GM19438 (cell line): ENCODE data around the gene TTLL11.

ENCODE experiments used
- ATAC-seq: cut with Tn5 transposase; IDR thresholded peaks from one replicate; pipeline ENCODE4 v1.9.1; 2021; ENCODE audit warnings: low read depth; ENCODE audit not compliant: unreplicated experiment

The TTLL11 gene

GRCh38 chr9:122111413-122112085 lies 18.4 kb upstream of the TTLL11 start:
- ATAC-seq, result no peak

DNA sequence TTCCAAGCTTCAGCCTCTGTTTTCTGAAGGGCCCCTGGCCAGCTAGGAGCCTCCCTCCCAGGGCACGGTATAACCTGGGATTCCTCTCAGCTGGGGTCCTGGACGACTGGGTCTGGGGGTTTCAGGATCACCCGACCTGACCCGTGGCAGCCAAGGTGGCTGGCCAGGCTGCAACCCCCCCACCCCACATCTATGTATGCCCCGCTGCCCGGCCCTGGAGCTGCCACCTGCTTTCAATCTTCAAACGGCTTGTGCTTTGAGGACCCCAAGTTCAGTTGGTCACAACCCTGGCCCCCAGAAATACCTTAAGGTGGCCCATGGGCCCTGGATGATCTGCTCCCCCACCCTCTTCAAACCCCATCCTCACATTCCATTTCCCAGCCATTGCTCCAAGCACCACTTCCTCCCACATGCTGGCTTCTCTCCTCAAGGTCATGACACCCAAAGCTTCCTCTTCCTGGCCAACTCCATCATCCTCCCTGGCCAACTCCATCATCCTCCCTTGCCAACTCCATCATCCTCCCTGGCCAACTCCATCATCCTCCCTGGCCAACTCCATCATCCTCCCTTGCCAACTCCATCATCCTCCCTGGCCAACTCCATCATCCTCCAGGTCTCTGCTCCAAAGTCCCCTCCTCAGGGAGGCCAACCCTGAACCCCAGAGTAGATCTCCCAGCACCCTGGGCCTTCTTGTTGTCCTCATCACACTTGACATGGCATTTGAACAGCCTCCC lies 17.2 kb upstream of the TTLL11 start:
- ATAC-seq, result no peak

GRCh38 chr9:122109035-122109813 lies 16.1 kb upstream of the TTLL11 start:
- ATAC-seq, result no peak

DNA sequence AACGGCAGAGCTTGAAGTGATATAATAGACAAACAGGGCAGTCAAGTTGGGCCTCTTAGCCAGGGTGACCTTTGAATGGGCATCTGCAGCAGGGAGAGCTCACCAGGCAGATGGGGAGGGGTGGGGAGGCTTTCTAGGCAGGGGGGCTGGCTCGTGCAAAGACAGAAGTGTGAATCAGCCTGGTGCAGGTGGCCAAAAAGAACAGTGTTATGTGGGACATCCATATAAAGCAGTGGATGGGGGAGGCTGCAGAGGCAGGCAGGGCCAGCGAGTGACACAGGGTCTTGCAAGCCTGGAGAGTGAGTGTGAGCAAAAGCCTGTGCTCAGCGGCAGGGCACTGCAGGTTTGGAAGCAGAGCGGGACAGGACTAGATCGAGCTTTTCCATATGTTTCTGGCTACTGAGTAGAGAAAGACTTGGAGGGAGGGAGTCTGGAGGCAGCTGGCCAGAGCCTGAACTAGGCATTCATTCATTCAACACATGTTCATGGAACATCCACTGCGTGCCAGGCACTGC lies 14.2 kb upstream of the TTLL11 start:
- ATAC-seq, result no peak

DNA sequence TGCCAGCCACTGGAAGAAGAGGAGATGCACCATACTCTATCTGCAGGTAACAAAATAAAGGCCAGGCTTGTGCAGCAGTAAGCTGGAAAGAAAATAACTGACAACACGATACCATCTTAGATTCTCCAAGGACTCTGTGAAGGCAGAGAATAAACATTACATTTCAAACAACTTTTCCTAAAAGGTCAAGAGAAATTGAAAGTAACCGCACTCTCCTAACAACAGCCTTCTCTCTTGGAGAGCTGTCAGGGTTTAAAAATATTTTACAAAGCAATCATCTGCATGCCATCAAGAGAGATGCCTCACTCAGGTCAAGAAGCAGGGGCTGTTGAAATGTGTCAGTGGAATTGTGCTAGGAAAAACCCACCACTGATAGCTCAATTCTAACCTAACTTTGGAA lies 13.5 kb upstream of the TTLL11 start:
- ATAC-seq, result no peak

- no peak for ATAC-seq
Observed at GRCh38 chr9:122103985-122104384, 10.9 kb upstream of the TTLL11 start.

DNA sequence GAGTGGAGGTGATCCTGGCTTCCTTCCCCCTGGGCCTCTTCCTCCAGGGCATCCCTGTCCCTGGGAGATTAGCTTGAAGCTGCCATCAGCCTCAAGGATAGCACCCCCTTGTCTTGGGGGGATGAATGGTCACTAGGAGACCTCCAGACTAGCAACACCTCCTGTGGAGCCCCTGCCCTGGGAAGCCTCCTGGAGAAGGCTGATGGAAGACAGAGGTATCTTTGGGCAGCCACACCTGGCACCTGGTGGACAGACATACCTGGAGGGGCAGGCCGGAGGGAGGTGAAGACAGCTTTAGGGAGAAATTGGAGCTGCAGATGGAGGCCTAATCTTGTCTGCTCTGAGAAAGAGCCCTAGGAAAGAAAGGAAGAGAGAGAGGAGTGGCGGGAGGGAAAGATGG lies 9.0 kb upstream of the TTLL11 start:
- no peak for ATAC-seq

DNA sequence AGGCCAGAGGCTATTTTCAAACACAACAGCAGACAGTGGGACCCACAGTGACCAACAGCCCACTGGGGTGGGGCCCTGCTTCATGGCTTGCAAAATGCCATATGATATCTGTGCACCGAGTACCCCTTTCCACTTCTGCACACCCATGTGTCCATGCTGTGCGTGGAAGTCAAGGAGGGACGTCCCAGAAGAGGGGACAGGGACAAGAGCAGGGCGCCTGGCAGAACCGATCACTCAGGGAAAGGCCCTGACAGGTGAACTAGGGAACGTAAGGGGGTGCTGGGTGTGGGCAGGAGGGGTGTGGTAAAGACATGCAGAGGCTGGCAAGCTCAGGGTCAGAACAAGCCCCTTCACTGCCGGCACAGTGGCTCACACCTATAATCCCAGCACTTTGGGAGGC lies 7.6 kb upstream of the TTLL11 start:
- ATAC-seq, result no peak

DNA sequence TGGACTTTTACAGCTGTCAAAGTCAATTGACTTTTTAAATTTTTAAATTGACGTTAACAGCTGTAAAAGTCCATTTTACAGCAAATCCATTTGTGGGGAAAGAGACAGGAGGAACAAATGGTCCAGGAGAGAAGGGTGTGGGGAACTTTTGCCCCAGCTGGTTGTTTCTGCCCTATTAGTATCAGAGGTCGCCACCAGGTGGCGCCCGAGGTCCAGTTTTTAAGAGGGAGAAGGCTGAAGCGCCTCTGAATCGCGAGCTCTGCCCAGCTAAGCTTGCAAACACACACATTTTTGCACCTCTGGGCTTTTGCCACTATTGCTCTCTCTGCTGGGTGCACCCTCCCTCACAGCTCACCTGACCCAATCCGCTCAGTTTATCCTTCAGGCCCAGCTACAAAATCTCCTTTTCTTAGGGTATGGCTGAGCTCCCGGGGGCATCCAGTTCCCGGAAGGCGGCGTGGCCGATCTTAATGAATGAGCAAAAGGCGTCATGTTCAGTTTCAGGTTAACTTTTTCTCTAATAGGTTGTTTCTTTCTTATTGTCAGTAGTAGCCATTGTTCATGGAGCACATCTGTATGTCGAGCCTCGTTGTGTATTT lies 6.3 kb upstream of the TTLL11 start:
- ATAC-seq, result no peak

GRCh38 chr9:122097679-122098315 lies 4.7 kb upstream of the TTLL11 start:
- no peak for ATAC-seq

DNA sequence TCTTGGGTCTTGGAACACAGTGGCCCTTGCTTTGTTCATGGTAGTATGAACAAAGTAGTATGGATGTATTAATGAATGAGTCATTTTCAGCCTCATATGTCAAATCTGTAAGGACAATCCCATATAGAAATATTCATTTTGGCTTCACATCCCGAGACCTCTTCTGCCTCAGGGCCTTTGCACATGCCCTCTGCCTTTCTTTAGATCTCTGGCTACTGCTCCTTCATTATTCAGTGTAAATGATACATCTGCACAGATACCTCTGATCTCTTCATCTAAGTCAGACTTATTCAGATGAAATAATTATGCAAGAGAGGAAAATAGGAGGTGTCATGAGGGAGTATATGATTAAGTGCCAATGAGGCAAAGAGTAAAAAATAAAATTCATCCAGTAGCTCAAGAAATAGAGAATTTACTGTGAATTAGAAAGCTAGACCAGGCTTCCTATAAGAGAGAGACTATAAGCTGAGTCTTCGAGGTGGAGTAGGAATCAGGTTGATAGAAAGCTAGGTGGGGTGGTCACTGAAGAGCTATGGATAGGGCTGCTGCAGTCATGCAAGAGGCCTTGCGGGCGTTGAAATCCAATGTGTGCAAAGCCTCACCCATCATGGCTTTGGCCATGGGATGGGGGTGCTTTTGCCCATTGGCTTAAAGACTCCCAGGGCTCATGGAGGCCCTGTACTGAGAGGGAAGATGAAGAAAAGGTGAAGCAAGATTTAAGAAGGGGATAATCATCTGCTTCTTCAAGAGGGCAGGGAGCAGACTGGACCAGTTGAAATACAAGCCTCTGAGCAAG lies 3.7 kb upstream of the TTLL11 start:
- no peak for ATAC-seq

DNA sequence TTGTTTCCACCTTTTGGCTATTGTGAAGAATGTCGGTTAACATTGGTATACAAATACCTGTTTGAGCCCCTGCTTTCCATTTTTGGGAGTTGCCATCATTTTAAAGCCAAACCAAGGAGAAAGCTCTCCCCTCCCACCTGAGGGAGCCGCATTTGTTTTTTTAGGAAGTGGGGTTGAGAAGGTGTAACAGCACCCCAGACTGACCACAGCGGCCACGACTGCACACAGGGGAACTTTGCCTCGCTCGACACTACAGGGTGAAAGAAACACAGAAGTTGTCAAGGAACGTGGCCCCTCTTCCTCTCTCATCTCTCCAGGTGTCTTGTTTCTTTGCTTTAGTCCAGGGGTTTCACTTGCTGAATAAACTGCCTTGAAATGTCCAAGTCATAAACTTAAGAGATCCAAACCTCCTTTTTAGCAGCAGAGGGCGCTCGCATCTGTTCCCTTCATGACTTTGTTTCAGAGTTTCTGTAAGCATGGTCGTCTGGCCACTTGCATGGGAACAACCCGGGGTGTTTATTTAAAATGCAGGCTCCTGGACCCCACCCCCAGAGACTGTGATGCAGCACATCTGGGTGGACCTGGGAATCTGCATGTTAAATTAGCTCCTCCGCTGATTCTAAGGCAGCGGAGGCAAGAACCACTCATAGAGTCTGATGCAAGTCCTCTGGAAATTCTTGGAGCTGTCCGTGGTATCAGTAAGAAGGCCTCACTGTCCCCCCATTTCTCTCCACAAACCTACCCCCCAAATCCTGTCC lies 2.1 kb upstream of the TTLL11 start:
- no peak for ATAC-seq

DNA sequence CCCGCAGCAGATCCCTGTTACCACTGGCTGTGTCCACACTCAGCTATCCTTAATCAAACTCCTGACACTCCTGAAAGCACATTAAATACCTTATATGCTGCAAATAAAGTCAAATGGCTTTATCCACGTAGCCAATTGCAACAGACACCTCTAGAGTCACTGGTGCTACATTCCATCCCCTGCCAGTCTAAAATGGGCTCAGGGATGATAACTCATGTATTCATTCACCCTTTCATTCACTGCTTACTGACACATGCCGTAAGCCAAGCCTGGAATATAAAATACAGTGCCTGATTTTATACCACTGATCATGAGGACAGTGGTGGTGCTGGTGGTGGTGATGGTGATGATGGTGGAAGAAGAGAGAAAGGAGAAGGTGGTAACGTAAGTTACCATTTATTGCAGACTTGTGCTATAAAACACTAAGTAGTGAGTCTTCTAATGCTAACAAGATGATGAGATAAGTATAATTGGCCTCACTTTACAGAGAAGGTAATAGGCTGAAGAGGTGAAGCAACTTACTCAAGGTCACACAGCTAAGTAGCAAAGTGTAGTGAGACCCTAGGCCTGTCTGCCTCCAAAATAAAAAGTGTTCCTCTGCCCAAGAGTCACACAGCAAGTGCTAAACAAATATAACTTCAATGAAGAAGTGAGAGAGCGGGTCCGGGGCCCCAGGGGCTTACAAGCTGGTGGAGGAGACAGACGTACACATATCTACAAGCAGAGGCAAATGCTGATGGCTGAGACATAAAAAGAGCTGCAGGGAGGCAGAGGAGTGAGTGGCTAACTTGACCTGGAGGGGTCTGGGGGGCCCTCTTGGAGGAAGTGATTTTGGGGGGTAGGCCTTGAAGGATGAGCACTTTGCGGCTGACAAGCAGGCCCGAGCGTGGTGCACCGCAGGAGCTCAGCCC lies 1.2 kb downstream of the TTLL11 start:
- ATAC-seq, result no peak

DNA sequence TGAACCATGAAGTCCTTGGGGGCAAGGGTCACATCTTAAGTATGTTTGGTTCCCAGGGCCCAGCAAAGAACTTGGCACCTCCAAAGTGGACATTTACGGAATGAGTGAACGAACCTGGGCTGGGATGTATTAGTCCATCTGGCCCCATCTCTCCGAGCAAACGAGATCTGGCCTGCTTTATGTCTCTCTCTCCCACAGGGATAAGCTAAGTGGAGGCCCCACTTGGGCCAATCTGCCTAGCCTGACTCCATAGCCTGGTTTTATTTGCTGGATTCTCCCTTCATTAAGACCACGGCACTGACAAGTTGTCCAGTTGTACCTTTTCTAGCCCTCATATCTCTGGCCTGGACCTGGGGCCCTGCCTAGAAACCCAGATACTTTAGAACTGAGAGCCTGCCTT lies 2.1 kb downstream of the TTLL11 start:
- ATAC-seq, result no peak

- no peak for ATAC-seq
Observed at GRCh38 chr9:122090287-122090883, 2.7 kb downstream of the TTLL11 start.

- no peak for ATAC-seq
Observed at GRCh38 chr9:122088880-122089706, 4.0 kb downstream of the TTLL11 start.
